Activated CD8-positive, alpha-beta memory T cell treated with anti-CD3 and anti-CD28 coated beads for 36 hours (primary cell): ENCODE measurements around the gene PRODH. TPM values are rescaled to one million over a fixed set of nuclear protein-coding genes. Genes with fewer than 3 reads are reported as not detected.
"Not testable (repeated sequence)": the region's sequence is repeated elsewhere in the genome, so short reads cannot be mapped to it uniquely, and the experiment has no call there.

Source experiments
- CTCF ChIA-PET: fragments of 350-600 bp; sonication (Branson Sonifier 250); formaldehyde crosslinking; loops from one replicate; lab custom pipeline; 2021; ENCODE audit warnings: antibody characterized with exemption; lab: Charles Lee
- POLR2A ChIA-PET: fragments of 350-600 bp; sonication (Branson Sonifier 250); formaldehyde crosslinking; loops from one replicate; lab custom pipeline; 2021; ENCODE audit warnings: antibody characterized with exemption; lab: Charles Lee
- total RNA-seq, 2 experiments: library from RNA; stranded (reverse); gene quantifications; one replicate each; pipeline ENCODE4 v1.2.3, GENCODE V29; 2021

Gene PRODH
- under 1 TPM; 0.13 to 0.17 TPM for total RNA-seq

GRCh38 chr22:18935889-18936529 lies at the start of gene PRODH:
PRODH (minus strand) TSS chr22:18936293; CDS start chr22:18936287, 6 bp downstream.
- ChIA-PET CTCF (no interaction called here), POLR2A (no interaction called here)

- CTCF ChIA-PET, result no interaction called here
Observed at GRCh38 chr22:18985780-18986179, 49.7 kb upstream of the PRODH start.

GRCh38 chr22:18984564-18984963 lies 48.5 kb upstream of the PRODH start:
- CTCF ChIA-PET, result no interaction called here

More at GRCh38 chr22:18985780-18986179, 49.7 kb upstream of the PRODH start:
- POLR2A ChIA-PET, result no interaction called here

GRCh38 chr22:18983120-18983651 lies 47.1 kb upstream of the PRODH start:
- CTCF ChIA-PET, result interaction anchor here (0.7 kb wide), 1 partner anchor 156 kb away, joined by 3 read pairs; no protein-coding TSS in a partner anchor
- POLR2A ChIA-PET, result no interaction called here

More at GRCh38 chr22:18984564-18984963, 48.5 kb upstream of the PRODH start:
- POLR2A ChIA-PET, result no interaction called here

GRCh38 chr22:18980829-18981228 lies 44.7 kb upstream of the PRODH start:
- POLR2A ChIA-PET, result no interaction called here
- CTCF ChIA-PET, result no interaction called here

GRCh38 chr22:18979957-18980356 lies 43.9 kb upstream of the PRODH start:
- ChIA-PET POLR2A (no interaction called here), CTCF (no interaction called here)

- ChIA-PET CTCF (no interaction called here), POLR2A (no interaction called here)
Observed at GRCh38 chr22:18978506-18978905, 42.4 kb upstream of the PRODH start.

GRCh38 chr22:18977824-18978425 lies 41.8 kb upstream of the PRODH start:
- ChIA-PET POLR2A (no interaction called here), CTCF (no interaction called here)

GRCh38 chr22:18976197-18976751 lies 40.2 kb upstream of the PRODH start:
- CTCF ChIA-PET, result no interaction called here
- POLR2A ChIA-PET, result no interaction called here

GRCh38 chr22:18975434-18976196 lies 39.5 kb upstream of the PRODH start:
- CTCF ChIA-PET, result no interaction called here
- POLR2A ChIA-PET, result no interaction called here

- ChIA-PET POLR2A (no interaction called here), CTCF (no interaction called here)
Observed at GRCh38 chr22:18974477-18975180, 38.5 kb upstream of the PRODH start.

- ChIA-PET POLR2A (no interaction called here), CTCF (no interaction called here)
Observed at GRCh38 chr22:18973264-18974031, 37.4 kb upstream of the PRODH start.

- POLR2A ChIA-PET, CTCF ChIA-PET: not testable (repeated sequence)
Observed at GRCh38 chr22:18972591-18972990, 36.5 kb upstream of the PRODH start.

GRCh38 chr22:18972029-18972428 lies 35.9 kb upstream of the PRODH start:
- POLR2A ChIA-PET, CTCF ChIA-PET: not testable (repeated sequence)

GRCh38 chr22:18971321-18971751 lies 35.2 kb upstream of the PRODH start:
- CTCF ChIA-PET, result no interaction called here
- POLR2A ChIA-PET, result no interaction called here

GRCh38 chr22:18970948-18971315 lies 34.8 kb upstream of the PRODH start:
- POLR2A ChIA-PET, result no interaction called here

GRCh38 chr22:18970176-18970947 lies 34.3 kb upstream of the PRODH start:
- POLR2A ChIA-PET, result no interaction called here
- CTCF ChIA-PET, result no interaction called here

More at GRCh38 chr22:18970948-18971315, 34.8 kb upstream of the PRODH start:
- CTCF ChIA-PET, result no interaction called here
